GM12878 (cell line): ENCODE data around the gene MAPK13. TPM values are rescaled to one million over a fixed set of nuclear protein-coding genes. Genes with fewer than 3 reads are reported as not detected.

Experiments
- ATAC-seq: fragments of 200-7000 bp; cut with Tn5 transposase; 3 replicates; pipeline ENCODE4 v1.9.1; 2020; ENCODE audit warnings: mild to moderate bottlenecking, moderate library complexity
- BruUV-seq: library from RNA; stranded (reverse); fragments of 400-500 nt; replicated peaks from 2 replicates; lab custom pipeline; 2021; lab: Mats Ljungman, UMichigan
- CTCF ChIA-PET: fragments of 300-600 bp; sonication (Branson Sonifier 250); formaldehyde crosslinking; extraction: SDS; loops from one replicate; lab custom pipeline; 2021; ENCODE audit warnings: inconsistent platforms; lab: Yijun Ruan, JAX
- POLR2A ChIA-PET: fragments of 350-600 bp; formaldehyde crosslinking; extraction: SDS; loops from one replicate; lab custom pipeline; 2021; ENCODE audit warnings: inconsistent platforms; lab: Charles Lee
- RAD21 ChIA-PET: fragments of 300-600 bp; sonication (Branson Sonifier 250); formaldehyde crosslinking; loops from one replicate; lab custom pipeline; 2023; ENCODE audit warnings: antibody characterized with exemption; ENCODE audit not compliant: unreplicated experiment; lab: Charles Lee
- SMC1A ChIA-PET: fragments of 300-600 bp; sonication (Branson Sonifier 250); formaldehyde crosslinking; loops from one replicate; lab custom pipeline; 2023; ENCODE audit not compliant: unreplicated experiment, uncharacterized antibody; lab: Charles Lee
- DNase-seq: peaks from one replicate; pipeline ENCODE4 v3.0.0-alpha.2; 2011; ENCODE audit warnings: low read depth, low spot score
- FAIRE-seq: peaks from 3 replicates; lab custom pipeline; 2011; peaks lifted over from hg19 to GRCh38; lab: Jason Lieb, UNC
- H2AFZ ChIP-seq: 2 replicates; pipeline ENCODE4 v1.6.0; 2011; ENCODE audit warnings: low read depth, low read length, control low read depth; ENCODE audit not compliant: control insufficient read depth
- H3K27ac ChIP-seq: 2 replicates; pipeline ENCODE4 v1.5.1; 2011; ENCODE audit warnings: control low read depth; ENCODE audit not compliant: control insufficient read depth, insufficient read depth
- H3K27me3 ChIP-seq, 2 experiments: replicated peaks in 1 of 2; 2 replicates each; pipeline versions ENCODE4 v1.6.0 to v1.6.1; 2011; ENCODE audit warnings: low read length in 1 of 2; ENCODE audit not compliant: control insufficient read depth in 2 of 2, insufficient read depth in 2 of 2
- H3K36me3 ChIP-seq, 2 experiments: 2 replicates each; pipeline ENCODE4 v1.5.1; 2011; ENCODE audit warnings: low read length in 1 of 2; ENCODE audit not compliant: control insufficient read depth in 2 of 2, insufficient read depth in 2 of 2
- H3K4me1 ChIP-seq: 2 replicates; pipeline ENCODE4 v1.6.1; 2011; ENCODE audit warnings: mild to moderate bottlenecking, low read length, moderate library complexity, mixed read lengths; ENCODE audit not compliant: control insufficient read depth, insufficient read depth
- H3K4me2 ChIP-seq: 2 replicates; pipeline ENCODE4 v1.6.0; 2011; ENCODE audit warnings: control low read depth; ENCODE audit not compliant: control insufficient read depth, insufficient read depth
- H3K4me3 ChIP-seq: fragments of 200-600 bp; sonication (generic); 2 replicates; pipeline ENCODE4 v1.5.1; 2016
- H3K79me2 ChIP-seq: 2 replicates; pipeline ENCODE4 v1.6.0; 2011; ENCODE audit warnings: low read length; ENCODE audit not compliant: control insufficient read depth, insufficient read depth
- H3K9ac ChIP-seq: 2 replicates; pipeline ENCODE4 v1.8.0; 2011; ENCODE audit warnings: low read length, control low read depth, mixed read lengths; ENCODE audit not compliant: control insufficient read depth, insufficient read depth
- H3K9me3 ChIP-seq: replicated peaks from 3 replicates; pipeline ENCODE4 v1.5.1; 2011; ENCODE audit warnings: mild to moderate bottlenecking, low read length; ENCODE audit not compliant: control insufficient read depth, insufficient read depth
- H4K20me1 ChIP-seq: 2 replicates; pipeline ENCODE4 v1.6.0; 2011; ENCODE audit not compliant: control insufficient read depth, insufficient read depth
- HDGF ChIP-seq: fragments of 450-650 bp; IDR thresholded peaks from 2 replicates; pipeline ENCODE4 v1.6.1; 2016; ENCODE audit warnings: antibody characterized with exemption
- IKZF1 ChIP-seq: fragments of 450-650 bp; conservative IDR thresholded peaks from 2 replicates; pipeline ENCODE4 v1.6.1; 2017; ENCODE audit warnings: antibody characterized with exemption, mild to moderate bottlenecking
- MEF2B ChIP-seq: fragments of 450-650 bp; IDR thresholded peaks from 2 replicates; pipeline ENCODE4 v1.6.1; 2018; ENCODE audit warnings: mild to moderate bottlenecking, moderate library complexity; ENCODE audit not compliant: partially characterized antibody, poor library complexity, severe bottlenecking
- WGBS: methylation state at CpG from one replicate; pipeline ENCODE4 v1.1.6; 2016; ENCODE audit warnings: low lambda C conversion rate; ENCODE audit not compliant: insufficient replicate concordance, insufficient coverage; ENCODE audit errors: missing lambda C conversion rate; 5-methylcytosine and 5-hydroxymethylcytosine counted together
- in situ Hi-C: fragments of 300-500 bp; cut with MboI; formaldehyde crosslinking; loops from 9 replicates; pipeline ENCODE4 v1.14.3; 2018; ENCODE audit warnings: mixed read lengths
- intact Hi-C: fragments of 100-400 bp; cut with micrococcal nuclease; formaldehyde crosslinking; loops from one replicate; pipeline ENCODE4 v1.14.2; 2022; ENCODE audit not compliant: unreplicated experiment
- polyA plus RNA-seq, 11 experiments: library from polyadenylated mRNA; depleted of rRNA in 4 of 11; unstranded in 6 of 11; stranded (reverse) in 5 of 11; fragments of >200 nt; fragmentation: Nextera tagmentation in 4 of 11; fragmentation: Illumina TruSeq in 1 of 11; extraction: Ambion mirVana in 4 of 11; extraction: Trizol in 1 of 11; gene quantifications; 1 replicate in 1 of 11; 2 replicates in 10 of 11; pipeline versions ENCODE4 v1.2.1 to v1.2.3, GENCODE V29; 2011 to 2016; ENCODE audit warnings: inconsistent platforms in 2 of 11, missing spikeins in 2 of 11, low read depth in 1 of 11
- total RNA-seq, 4 experiments: library from RNA; depleted of rRNA in 3 of 4; stranded (reverse); fragments of >200 nt in 3 of 4; fragmentation: Illumina TruSeq in 1 of 4; extraction: Trizol in 1 of 4; gene quantifications; 2 replicates each; pipeline versions ENCODE4 v1.2.1 to v1.2.3, GENCODE V29; 2013 to 2021
- TF ChIP-seq, protein P1 (sequence below): IDR thresholded peaks from 2 replicates; pipeline ENCODE4 v1.6.1; 2012; ENCODE audit warnings: mild to moderate bottlenecking, low read depth, low read length
- TF ChIP-seq, protein P2 (sequence below): fragments of 450-650 bp; formaldehyde crosslinking; IDR thresholded peaks from 2 replicates; pipeline ENCODE4 v1.5.0; 2022; ENCODE audit warnings: mild to moderate bottlenecking, missing genetic modification characterization
- TF ChIP-seq, protein P3 (sequence below): fragments of 450-650 bp; formaldehyde crosslinking; IDR thresholded peaks from 2 replicates; pipeline ENCODE4 v1.4.0; 2020; ENCODE audit warnings: mild to moderate bottlenecking, moderate library complexity

Gene MAPK13
- total and polyA plus RNA-seq, 10 of the 15 experiments (the other 5 are each of a cell fraction or from before 2014, with no cell fraction given) = 1.8 to 48.0 (median 37.5) TPM

DNA sequence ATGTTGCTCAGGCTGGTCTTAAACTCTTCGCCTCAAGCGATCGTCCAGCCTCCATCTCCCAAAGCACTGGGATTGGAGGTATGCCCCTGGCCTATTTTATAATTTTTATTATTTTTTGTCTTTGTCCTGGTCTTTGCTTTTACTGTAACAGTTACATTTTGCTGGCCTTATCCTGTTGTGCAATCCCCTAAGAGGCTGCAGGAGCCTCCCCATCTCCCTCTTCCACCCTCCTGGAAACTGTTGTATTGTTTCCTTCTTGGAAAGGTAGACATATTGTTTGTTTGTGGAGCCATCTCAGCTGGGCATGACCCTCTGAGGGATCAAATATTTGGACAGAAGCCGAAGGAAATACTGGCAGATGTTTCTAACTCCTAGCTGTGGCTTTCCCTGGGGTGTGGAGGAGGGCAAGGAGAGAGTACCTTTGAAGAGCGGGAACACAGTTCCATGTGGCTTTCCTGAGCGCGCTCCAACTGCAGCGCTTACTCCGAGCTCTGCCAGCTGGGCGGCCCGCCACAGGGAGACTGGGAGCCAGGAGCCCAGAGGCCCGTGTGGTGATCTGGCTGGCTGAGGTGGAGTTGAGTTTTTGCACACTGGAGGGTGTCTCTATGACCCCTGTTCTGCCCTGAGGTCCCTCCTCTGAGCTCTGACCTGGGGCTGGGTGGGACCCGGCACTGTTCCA lies 4.9 kb downstream of the MAPK13 start (continued):
- TF ChIP-seq, protein P1, sequence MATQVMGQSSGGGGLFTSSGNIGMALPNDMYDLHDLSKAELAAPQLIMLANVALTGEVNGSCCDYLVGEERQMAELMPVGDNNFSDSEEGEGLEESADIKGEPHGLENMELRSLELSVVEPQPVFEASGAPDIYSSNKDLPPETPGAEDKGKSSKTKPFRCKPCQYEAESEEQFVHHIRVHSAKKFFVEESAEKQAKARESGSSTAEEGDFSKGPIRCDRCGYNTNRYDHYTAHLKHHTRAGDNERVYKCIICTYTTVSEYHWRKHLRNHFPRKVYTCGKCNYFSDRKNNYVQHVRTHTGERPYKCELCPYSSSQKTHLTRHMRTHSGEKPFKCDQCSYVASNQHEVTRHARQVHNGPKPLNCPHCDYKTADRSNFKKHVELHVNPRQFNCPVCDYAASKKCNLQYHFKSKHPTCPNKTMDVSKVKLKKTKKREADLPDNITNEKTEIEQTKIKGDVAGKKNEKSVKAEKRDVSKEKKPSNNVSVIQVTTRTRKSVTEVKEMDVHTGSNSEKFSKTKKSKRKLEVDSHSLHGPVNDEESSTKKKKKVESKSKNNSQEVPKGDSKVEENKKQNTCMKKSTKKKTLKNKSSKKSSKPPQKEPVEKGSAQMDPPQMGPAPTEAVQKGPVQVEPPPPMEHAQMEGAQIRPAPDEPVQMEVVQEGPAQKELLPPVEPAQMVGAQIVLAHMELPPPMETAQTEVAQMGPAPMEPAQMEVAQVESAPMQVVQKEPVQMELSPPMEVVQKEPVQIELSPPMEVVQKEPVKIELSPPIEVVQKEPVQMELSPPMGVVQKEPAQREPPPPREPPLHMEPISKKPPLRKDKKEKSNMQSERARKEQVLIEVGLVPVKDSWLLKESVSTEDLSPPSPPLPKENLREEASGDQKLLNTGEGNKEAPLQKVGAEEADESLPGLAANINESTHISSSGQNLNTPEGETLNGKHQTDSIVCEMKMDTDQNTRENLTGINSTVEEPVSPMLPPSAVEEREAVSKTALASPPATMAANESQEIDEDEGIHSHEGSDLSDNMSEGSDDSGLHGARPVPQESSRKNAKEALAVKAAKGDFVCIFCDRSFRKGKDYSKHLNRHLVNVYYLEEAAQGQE = no peak
- TF ChIP-seq, all 136 proteins: peak for 0

DNA sequence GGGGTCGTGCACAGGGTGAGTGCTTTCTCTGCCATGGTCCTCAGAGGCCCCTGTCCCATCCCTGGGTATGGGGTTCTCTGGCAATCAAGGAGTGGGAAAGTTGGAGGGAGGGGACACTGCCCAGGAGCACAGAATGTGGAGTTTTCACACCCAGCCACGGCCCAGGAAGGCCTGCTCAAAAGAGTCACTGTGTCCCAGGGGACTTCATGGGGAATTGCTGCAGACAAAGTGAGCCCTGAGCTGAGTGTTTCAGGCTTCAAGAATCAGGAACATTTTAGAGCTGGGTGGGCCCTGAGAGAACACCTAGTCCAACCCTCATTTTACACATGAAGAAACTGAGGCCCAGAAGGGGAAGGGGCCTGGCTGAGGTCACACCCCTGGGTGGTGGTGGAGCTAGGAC lies 5.7 kb downstream of the MAPK13 start:
- Histone ChIP-seq H3K4me3 (no peak overlapping the region), H3K36me3 (no peaks in the 10 kb centered on the region), H3K27ac (no peak overlapping the region), H2AFZ (no peak overlapping the region), H3K4me2 (no peak overlapping the region), H3K79me2 (no peaks in the 10 kb centered on the region), H4K20me1 (no peaks in the 10 kb centered on the region), H3K9ac (no peak overlapping the region), H3K27me3 (no peaks in the 10 kb centered on the region), H3K9me3 (no peaks in the 10 kb centered on the region), H3K4me1 (peaks cover 21% of the 10 kb centered on the region)
- WGBS = 40% methylated on average over 2 of the region's 2 CpGs
- SMC1A ChIA-PET = interaction anchor here (1.0 to 1.4 kb wide), 3 partner anchors 23 to 59 kb away, joined by 3 to 5 read pairs (median 4); no protein-coding TSS in a partner anchor
- FAIRE-seq (no peak), ATAC-seq (peak; percentile 24), DNase-seq (no peak)
- intact Hi-C loops (no loop called here), in situ Hi-C loops (no loop called here)
- RAD21 ChIA-PET = interaction anchor here (0.8 to 1.0 kb wide), 2 partner anchors 15 to 222 kb away, joined by 3 to 5 read pairs; no protein-coding TSS in a partner anchor
- TF ChIP-seq, protein P2, sequence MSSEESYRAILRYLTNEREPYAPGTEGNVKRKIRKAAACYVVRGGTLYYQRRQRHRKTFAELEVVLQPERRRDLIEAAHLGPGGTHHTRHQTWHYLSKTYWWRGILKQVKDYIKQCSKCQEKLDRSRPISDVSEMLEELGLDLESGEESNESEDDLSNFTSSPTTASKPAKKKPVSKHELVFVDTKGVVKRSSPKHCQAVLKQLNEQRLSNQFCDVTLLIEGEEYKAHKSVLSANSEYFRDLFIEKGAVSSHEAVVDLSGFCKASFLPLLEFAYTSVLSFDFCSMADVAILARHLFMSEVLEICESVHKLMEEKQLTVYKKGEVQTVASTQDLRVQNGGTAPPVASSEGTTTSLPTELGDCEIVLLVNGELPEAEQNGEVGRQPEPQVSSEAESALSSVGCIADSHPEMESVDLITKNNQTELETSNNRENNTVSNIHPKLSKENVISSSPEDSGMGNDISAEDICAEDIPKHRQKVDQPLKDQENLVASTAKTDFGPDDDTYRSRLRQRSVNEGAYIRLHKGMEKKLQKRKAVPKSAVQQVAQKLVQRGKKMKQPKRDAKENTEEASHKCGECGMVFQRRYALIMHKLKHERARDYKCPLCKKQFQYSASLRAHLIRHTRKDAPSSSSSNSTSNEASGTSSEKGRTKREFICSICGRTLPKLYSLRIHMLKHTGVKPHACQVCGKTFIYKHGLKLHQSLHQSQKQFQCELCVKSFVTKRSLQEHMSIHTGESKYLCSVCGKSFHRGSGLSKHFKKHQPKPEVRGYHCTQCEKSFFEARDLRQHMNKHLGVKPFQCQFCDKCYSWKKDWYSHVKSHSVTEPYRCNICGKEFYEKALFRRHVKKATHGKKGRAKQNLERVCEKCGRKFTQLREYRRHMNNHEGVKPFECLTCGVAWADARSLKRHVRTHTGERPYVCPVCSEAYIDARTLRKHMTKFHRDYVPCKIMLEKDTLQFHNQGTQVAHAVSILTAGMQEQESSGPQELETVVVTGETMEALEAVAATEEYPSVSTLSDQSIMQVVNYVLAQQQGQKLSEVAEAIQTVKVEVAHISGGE (CRISPR knock-in tag) = no peak
- peak; percentile 95 for TF ChIP-seq MEF2B
- 0 out of 2 replicates have a peak, but pooled peaks have one; percentile 12 for TF ChIP-seq IKZF1
- TF ChIP-seq HDGF = 0 out of 2 replicates have a peak, but pooled peaks have one; percentile 48
- TF ChIP-seq, protein P3, sequence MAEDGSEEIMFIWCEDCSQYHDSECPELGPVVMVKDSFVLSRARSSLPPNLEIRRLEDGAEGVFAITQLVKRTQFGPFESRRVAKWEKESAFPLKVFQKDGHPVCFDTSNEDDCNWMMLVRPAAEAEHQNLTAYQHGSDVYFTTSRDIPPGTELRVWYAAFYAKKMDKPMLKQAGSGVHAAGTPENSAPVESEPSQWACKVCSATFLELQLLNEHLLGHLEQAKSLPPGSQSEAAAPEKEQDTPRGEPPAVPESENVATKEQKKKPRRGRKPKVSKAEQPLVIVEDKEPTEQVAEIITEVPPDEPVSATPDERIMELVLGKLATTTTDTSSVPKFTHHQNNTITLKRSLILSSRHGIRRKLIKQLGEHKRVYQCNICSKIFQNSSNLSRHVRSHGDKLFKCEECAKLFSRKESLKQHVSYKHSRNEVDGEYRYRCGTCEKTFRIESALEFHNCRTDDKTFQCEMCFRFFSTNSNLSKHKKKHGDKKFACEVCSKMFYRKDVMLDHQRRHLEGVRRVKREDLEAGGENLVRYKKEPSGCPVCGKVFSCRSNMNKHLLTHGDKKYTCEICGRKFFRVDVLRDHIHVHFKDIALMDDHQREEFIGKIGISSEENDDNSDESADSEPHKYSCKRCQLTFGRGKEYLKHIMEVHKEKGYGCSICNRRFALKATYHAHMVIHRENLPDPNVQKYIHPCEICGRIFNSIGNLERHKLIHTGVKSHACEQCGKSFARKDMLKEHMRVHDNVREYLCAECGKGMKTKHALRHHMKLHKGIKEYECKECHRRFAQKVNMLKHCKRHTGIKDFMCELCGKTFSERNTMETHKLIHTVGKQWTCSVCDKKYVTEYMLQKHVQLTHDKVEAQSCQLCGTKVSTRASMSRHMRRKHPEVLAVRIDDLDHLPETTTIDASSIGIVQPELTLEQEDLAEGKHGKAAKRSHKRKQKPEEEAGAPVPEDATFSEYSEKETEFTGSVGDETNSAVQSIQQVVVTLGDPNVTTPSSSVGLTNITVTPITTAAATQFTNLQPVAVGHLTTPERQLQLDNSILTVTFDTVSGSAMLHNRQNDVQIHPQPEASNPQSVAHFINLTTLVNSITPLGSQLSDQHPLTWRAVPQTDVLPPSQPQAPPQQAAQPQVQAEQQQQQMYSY = no peak
- POLR2A ChIA-PET = interaction anchor here (0.5 to 1.5 kb wide), 2 partner anchors 15 to 20 kb away, joined by 3 read pairs; no protein-coding TSS in a partner anchor
- CTCF ChIA-PET = interaction anchor here (0.5 to 1.2 kb wide), 3 partner anchors 24 to 222 kb away, joined by 3 to 4 read pairs (median 4); no protein-coding TSS in a partner anchor
- BruUV-seq = no TSS peak
